Urinary bladder (tissue), 4 donors: ENCODE results near the gene OR10AD1. TPM values are rescaled to one million over a fixed set of nuclear protein-coding genes. Genes with fewer than 3 reads are reported as not detected.

Experiments used
- DNase-seq: peaks from one replicate; pipeline ENCODE4 v3.0.0-alpha.2; 2015; ENCODE audit errors: extremely low spot score
- H3K27ac ChIP-seq: one replicate; pipeline ENCODE4 v1.5.1; 2013; ENCODE audit warnings: low read depth, mild to moderate bottlenecking, moderate library complexity
- H3K36me3 ChIP-seq: one replicate; pipeline ENCODE4 v1.6.1; 2013; ENCODE audit warnings: mild to moderate bottlenecking, moderate library complexity; ENCODE audit not compliant: insufficient read depth
- H3K4me1 ChIP-seq: one replicate; pipeline ENCODE4 v1.6.1; 2013; ENCODE audit warnings: mild to moderate bottlenecking, moderate library complexity; ENCODE audit not compliant: insufficient read depth
- H3K4me3 ChIP-seq: one replicate; pipeline ENCODE4 v1.5.1; 2013; ENCODE audit warnings: low read depth, low read length
- WGBS: extraction: QIAGEN DNeasy Blood & Tissue Kit; methylation state at CpG from one replicate; pipeline ENCODE4 v1.1.7; 2013; 5-methylcytosine and 5-hydroxymethylcytosine counted together
- polyA plus RNA-seq: library from polyadenylated mRNA; stranded (reverse); fragments of 200-250 nt; gene quantifications from one replicate; pipeline ENCODE4 v1.2.3, GENCODE V29; 2013
- total RNA-seq: library from RNA; depleted of rRNA; stranded (reverse); fragments of >200 nt; gene quantifications from one replicate; pipeline ENCODE4 v1.2.3, GENCODE V29; 2014
- donor health status: healthy with polysubstance abuse.
- donor health status: healthy.

Gene OR10AD1
- total and polyA plus RNA-seq, 2 donors = not detected

- Histone ChIP-seq H3K36me3 (no peaks in the 10 kb centered on the region), H3K27ac (no peak overlapping the region), H3K4me1 (no peaks in the 10 kb centered on the region), H3K4me3 (peak overlapping the region; percentile 64)
- DNase-seq = no peak
- under 1% methylated on average over 61 of the region's 61 CpGs for WGBS
Observed at GRCh38 chr12:48183876-48184548, 19.1 kb downstream of the OR10AD1 start.

- H3K4me1 ChIP-seq = no peaks in the 10 kb centered on the region
- no peaks in the 10 kb centered on the region for H3K36me3 ChIP-seq
- no peak within 1 kb of the TSS for H3K27ac ChIP-seq
- no peak for DNase-seq
- under 1% methylated on average over 61 of the region's 61 CpGs for WGBS
- peak within 1 kb of the TSS; percentile 64 for H3K4me3 ChIP-seq
Observed at GRCh38 chr12:48183091-48183875, 19.8 kb downstream of the OR10AD1 start, which contains the start of gene CCDC184. Gene CCDC184, plus strand, starts transcription at chr12:48183644. Its CDS starts 479 bp downstream, at chr12:48184123.

- no peaks in the 10 kb centered on the region for H3K4me1 ChIP-seq
- peak overlapping the region; percentile 64 for H3K4me3 ChIP-seq
- H3K36me3 ChIP-seq = no peaks in the 10 kb centered on the region
- no peak for DNase-seq
- H3K27ac ChIP-seq = no peak overlapping the region
- 11% methylated on average over 7 of the region's 7 CpGs for WGBS
Observed at GRCh38 chr12:48182631-48183030, 20.5 kb downstream of the OR10AD1 start.

GRCh38 chr12:48180857-48181495 lies 22.1 kb downstream of the OR10AD1 start:
- no peak for DNase-seq
- H3K4me3 ChIP-seq = no peak overlapping the region
- 92% methylated on average over 2 of the region's 2 CpGs for WGBS
- no peak overlapping the region for H3K27ac ChIP-seq
- no peaks in the 10 kb centered on the region for H3K4me1 ChIP-seq
- no peaks in the 10 kb centered on the region for H3K36me3 ChIP-seq

- DNase-seq = no peak
- H3K4me1 ChIP-seq = no peaks in the 10 kb centered on the region
- 90% methylated on average over 1 of the region's 1 CpG for WGBS
Observed at GRCh38 chr12:48180424-48180823, 22.7 kb downstream of the OR10AD1 start.

GRCh38 chr12:48179466-48179865 lies 23.6 kb downstream of the OR10AD1 start:
- H3K36me3 ChIP-seq = no peaks in the 10 kb centered on the region
- DNase-seq = no peak
- H3K4me3 ChIP-seq = no peak overlapping the region
- H3K27ac ChIP-seq = no peak overlapping the region
- 87% methylated on average over 1 of the region's 1 CpG for WGBS
- H3K4me1 ChIP-seq = no peaks in the 10 kb centered on the region

More at GRCh38 chr12:48180424-48180823, 22.7 kb downstream of the OR10AD1 start:
- Histone ChIP-seq H3K36me3 (no peaks in the 10 kb centered on the region), H3K27ac (no peak overlapping the region), H3K4me3 (no peak overlapping the region)

- no peak for DNase-seq
- H3K27ac ChIP-seq = no peak overlapping the region
- no peaks in the 10 kb centered on the region for H3K36me3 ChIP-seq
- no peaks in the 10 kb centered on the region for H3K4me1 ChIP-seq
- 72% methylated on average over 4 of the region's 4 CpGs for WGBS
- no peak overlapping the region for H3K4me3 ChIP-seq
Observed at GRCh38 chr12:48177982-48178381, 25.1 kb downstream of the OR10AD1 start.

- H3K27ac ChIP-seq = no peak overlapping the region
Observed at GRCh38 chr12:48176417-48176751, 26.7 kb downstream of the OR10AD1 start.

GRCh38 chr12:48175613-48176416 lies 27.3 kb downstream of the OR10AD1 start:
- no peak for DNase-seq

More at GRCh38 chr12:48176417-48176751, 26.7 kb downstream of the OR10AD1 start:
- no peak for DNase-seq
- Histone ChIP-seq H3K36me3 (no peaks in the 10 kb centered on the region), H3K4me3 (no peak overlapping the region), H3K4me1 (no peaks in the 10 kb centered on the region)

GRCh38 chr12:48169011-48169410 lies 34.1 kb downstream of the OR10AD1 start:
- Histone ChIP-seq H3K27ac (no peak overlapping the region), H3K4me3 (no peak overlapping the region)
- WGBS = 89% methylated on average over 19 of the region's 19 CpGs

More at GRCh38 chr12:48175613-48176416, 27.3 kb downstream of the OR10AD1 start:
- no peaks in the 10 kb centered on the region for H3K36me3 ChIP-seq
- H3K4me3 ChIP-seq = no peak overlapping the region
- H3K27ac ChIP-seq = no peak overlapping the region
- 53% methylated on average over 3 of the region's 3 CpGs for WGBS
- H3K4me1 ChIP-seq = no peaks in the 10 kb centered on the region

GRCh38 chr12:48165089-48165981 lies 37.8 kb downstream of the OR10AD1 start:
- Histone ChIP-seq H3K36me3 (no peaks in the 10 kb centered on the region), H3K27ac (no peak overlapping the region), H3K4me1 (no peaks in the 10 kb centered on the region), H3K4me3 (no peak overlapping the region)
- 16% methylated on average over 2 of the region's 2 CpGs for WGBS
- DNase-seq = no peak

More at GRCh38 chr12:48169011-48169410, 34.1 kb downstream of the OR10AD1 start:
- Histone ChIP-seq H3K36me3 (no peaks in the 10 kb centered on the region), H3K4me1 (no peaks in the 10 kb centered on the region)
- no peak for DNase-seq

GRCh38 chr12:48164451-48164850 lies 38.6 kb downstream of the OR10AD1 start:
- no peak for DNase-seq
- H3K4me1 ChIP-seq = no peaks in the 10 kb centered on the region
- 69% methylated on average over 2 of the region's 2 CpGs for WGBS
- H3K27ac ChIP-seq = no peak overlapping the region
- no peak overlapping the region for H3K4me3 ChIP-seq
- no peaks in the 10 kb centered on the region for H3K36me3 ChIP-seq
